GM12878 (cell line): ENCODE data around the gene SEC11C. TPM values are rescaled to one million over a fixed set of nuclear protein-coding genes. Genes with fewer than 3 reads are reported as not detected.

Experiments
- ATAC-seq: fragments of 200-7000 bp; cut with Tn5 transposase; 3 replicates; pipeline ENCODE4 v1.9.1; 2020; ENCODE audit warnings: mild to moderate bottlenecking, moderate library complexity
- BruUV-seq: library from RNA; stranded (reverse); fragments of 400-500 nt; replicated peaks from 2 replicates; lab custom pipeline; 2021; lab: Mats Ljungman, UMichigan
- CTCF ChIA-PET: fragments of 300-600 bp; sonication (Branson Sonifier 250); formaldehyde crosslinking; extraction: SDS; loops from one replicate; lab custom pipeline; 2021; ENCODE audit warnings: inconsistent platforms; lab: Yijun Ruan, JAX
- POLR2A ChIA-PET: fragments of 350-600 bp; formaldehyde crosslinking; extraction: SDS; loops from one replicate; lab custom pipeline; 2021; ENCODE audit warnings: inconsistent platforms; lab: Charles Lee
- RAD21 ChIA-PET: fragments of 300-600 bp; sonication (Branson Sonifier 250); formaldehyde crosslinking; loops from one replicate; lab custom pipeline; 2023; ENCODE audit warnings: antibody characterized with exemption; ENCODE audit not compliant: unreplicated experiment; lab: Charles Lee
- SMC1A ChIA-PET: fragments of 300-600 bp; sonication (Branson Sonifier 250); formaldehyde crosslinking; loops from one replicate; lab custom pipeline; 2023; ENCODE audit not compliant: unreplicated experiment, uncharacterized antibody; lab: Charles Lee
- DNase-seq: peaks from one replicate; pipeline ENCODE4 v3.0.0-alpha.2; 2011; ENCODE audit warnings: low read depth, low spot score
- FAIRE-seq: peaks from 3 replicates; lab custom pipeline; 2011; peaks lifted over from hg19 to GRCh38; lab: Jason Lieb, UNC
- H2AFZ ChIP-seq: 2 replicates; pipeline ENCODE4 v1.6.0; 2011; ENCODE audit warnings: low read depth, low read length, control low read depth; ENCODE audit not compliant: control insufficient read depth
- H3K27ac ChIP-seq: 2 replicates; pipeline ENCODE4 v1.5.1; 2011; ENCODE audit warnings: control low read depth; ENCODE audit not compliant: control insufficient read depth, insufficient read depth
- H3K27me3 ChIP-seq, 2 experiments: replicated peaks in 1 of 2; 2 replicates each; pipeline versions ENCODE4 v1.6.0 to v1.6.1; 2011; ENCODE audit warnings: low read length in 1 of 2; ENCODE audit not compliant: control insufficient read depth in 2 of 2, insufficient read depth in 2 of 2
- H3K36me3 ChIP-seq, 2 experiments: 2 replicates each; pipeline ENCODE4 v1.5.1; 2011; ENCODE audit warnings: low read length in 1 of 2; ENCODE audit not compliant: control insufficient read depth in 2 of 2, insufficient read depth in 2 of 2
- H3K4me1 ChIP-seq: 2 replicates; pipeline ENCODE4 v1.6.1; 2011; ENCODE audit warnings: mild to moderate bottlenecking, low read length, moderate library complexity, mixed read lengths; ENCODE audit not compliant: control insufficient read depth, insufficient read depth
- H3K4me2 ChIP-seq: 2 replicates; pipeline ENCODE4 v1.6.0; 2011; ENCODE audit warnings: control low read depth; ENCODE audit not compliant: control insufficient read depth, insufficient read depth
- H3K4me3 ChIP-seq: fragments of 200-600 bp; sonication (generic); 2 replicates; pipeline ENCODE4 v1.5.1; 2016
- H3K79me2 ChIP-seq: 2 replicates; pipeline ENCODE4 v1.6.0; 2011; ENCODE audit warnings: low read length; ENCODE audit not compliant: control insufficient read depth, insufficient read depth
- H3K9ac ChIP-seq: 2 replicates; pipeline ENCODE4 v1.8.0; 2011; ENCODE audit warnings: low read length, control low read depth, mixed read lengths; ENCODE audit not compliant: control insufficient read depth, insufficient read depth
- H3K9me3 ChIP-seq: replicated peaks from 3 replicates; pipeline ENCODE4 v1.5.1; 2011; ENCODE audit warnings: mild to moderate bottlenecking, low read length; ENCODE audit not compliant: control insufficient read depth, insufficient read depth
- H4K20me1 ChIP-seq: 2 replicates; pipeline ENCODE4 v1.6.0; 2011; ENCODE audit not compliant: control insufficient read depth, insufficient read depth
- ATF7 ChIP-seq: fragments of 450-650 bp; IDR thresholded peaks from 2 replicates; pipeline ENCODE4 v1.6.1; 2016; ENCODE audit warnings: low read depth, mild to moderate bottlenecking
- BCL11A ChIP-seq: IDR thresholded peaks from 2 replicates; pipeline ENCODE4 v1.6.1; 2011; ENCODE audit warnings: low read depth, low read length
- CREM ChIP-seq: IDR thresholded peaks from 2 replicates; pipeline ENCODE4 v1.6.1; 2014; ENCODE audit warnings: antibody characterized with exemption, low read depth
- EGR1 ChIP-seq, 2 experiments: IDR thresholded peaks; 1 replicate in 1 of 2; 2 replicates in 1 of 2; pipeline ENCODE4 v1.6.1; 2011 to 2012; ENCODE audit warnings: low read depth in 2 of 2, low read length in 2 of 2, borderline replicate concordance in 1 of 2, mild to moderate bottlenecking in 1 of 2, moderate library complexity in 1 of 2
- IRF3 ChIP-seq: fragments of 450-650 bp; IDR thresholded peaks from 2 replicates; pipeline ENCODE4 v1.6.1; 2014; ENCODE audit warnings: mild to moderate bottlenecking
- IRF4 ChIP-seq: IDR thresholded peaks from 2 replicates; pipeline ENCODE4 v1.6.1; 2011; ENCODE audit warnings: low read depth, low read length
- IRF5 ChIP-seq: fragments of 450-650 bp; IDR thresholded peaks from 2 replicates; pipeline ENCODE4 v1.6.1; 2017; ENCODE audit warnings: borderline replicate concordance
- MTA3 ChIP-seq: IDR thresholded peaks from 2 replicates; pipeline ENCODE4 v1.6.1; 2012; ENCODE audit warnings: low read length, inconsistent platforms, borderline replicate concordance
- NFIC ChIP-seq: IDR thresholded peaks from 2 replicates; pipeline ENCODE4 v1.6.1; 2012; ENCODE audit warnings: low read depth, mild to moderate bottlenecking, inconsistent platforms, low read length, moderate library complexity
- POLR2AphosphoS2 ChIP-seq: IDR thresholded peaks from 2 replicates; pipeline ENCODE4 v1.6.1; 2011; ENCODE audit warnings: low read depth, mild to moderate bottlenecking, low read length, improper control_type of control experiment, moderate library complexity
- SMARCA5 ChIP-seq: fragments of 450-650 bp; IDR thresholded peaks from 2 replicates; pipeline ENCODE4 v1.6.1; 2017; ENCODE audit warnings: mild to moderate bottlenecking
- SRF ChIP-seq, 2 experiments: IDR thresholded peaks; 2 replicates each; pipeline ENCODE4 v1.6.1; 2011; ENCODE audit warnings: low read depth in 2 of 2, low read length in 2 of 2, mild to moderate bottlenecking in 1 of 2, moderate library complexity in 1 of 2
- ZBTB4 ChIP-seq: fragments of 450-650 bp; formaldehyde crosslinking; IDR thresholded peaks from 2 replicates; pipeline ENCODE4 v1.4.0; 2022; ENCODE audit warnings: mild to moderate bottlenecking, moderate library complexity
- ZBTB40 ChIP-seq: fragments of 450-650 bp; IDR thresholded peaks from 2 replicates; pipeline ENCODE4 v1.6.1; 2016; ENCODE audit warnings: mild to moderate bottlenecking, moderate library complexity, borderline replicate concordance
- WGBS: methylation state at CpG from one replicate; pipeline ENCODE4 v1.1.6; 2016; ENCODE audit warnings: low lambda C conversion rate; ENCODE audit not compliant: insufficient replicate concordance, insufficient coverage; ENCODE audit errors: missing lambda C conversion rate; 5-methylcytosine and 5-hydroxymethylcytosine counted together
- in situ Hi-C: fragments of 300-500 bp; cut with MboI; formaldehyde crosslinking; loops from 9 replicates; pipeline ENCODE4 v1.14.3; 2018; ENCODE audit warnings: mixed read lengths
- intact Hi-C: fragments of 100-400 bp; cut with micrococcal nuclease; formaldehyde crosslinking; loops from one replicate; pipeline ENCODE4 v1.14.2; 2022; ENCODE audit not compliant: unreplicated experiment
- polyA plus RNA-seq, 11 experiments: library from polyadenylated mRNA; depleted of rRNA in 4 of 11; unstranded in 6 of 11; stranded (reverse) in 5 of 11; fragments of >200 nt; fragmentation: Nextera tagmentation in 4 of 11; fragmentation: Illumina TruSeq in 1 of 11; extraction: Ambion mirVana in 4 of 11; extraction: Trizol in 1 of 11; gene quantifications; 1 replicate in 1 of 11; 2 replicates in 10 of 11; pipeline versions ENCODE4 v1.2.1 to v1.2.3, GENCODE V29; 2011 to 2016; ENCODE audit warnings: inconsistent platforms in 2 of 11, missing spikeins in 2 of 11, low read depth in 1 of 11
- total RNA-seq, 4 experiments: library from RNA; depleted of rRNA in 3 of 4; stranded (reverse); fragments of >200 nt in 3 of 4; fragmentation: Illumina TruSeq in 1 of 4; extraction: Trizol in 1 of 4; gene quantifications; 2 replicates each; pipeline versions ENCODE4 v1.2.1 to v1.2.3, GENCODE V29; 2013 to 2021

SEC11C gene
- total and polyA plus RNA-seq, 10 of the 15 experiments (the other 5 are each of a cell fraction or from before 2014, with no cell fraction given): 124 to 649 (median 211) TPM

- Histone ChIP-seq H4K20me1 (no peaks in the 10 kb centered on the region), H3K27ac (peak overlapping the region; percentile 98), H3K4me1 (peaks cover 14% of the 10 kb centered on the region), H3K79me2 (peaks cover 86% of the 10 kb centered on the region), H3K27me3 (no peaks in the 10 kb centered on the region), H3K9me3 (no peaks in the 10 kb centered on the region), H2AFZ (peak overlapping the region; percentile 57; the same call in 1 of the 2 replicates), H3K36me3 (peaks cover 3 to 5% of the 10 kb centered on the region in 2 experiments; a peak in 3 of 4 replicates), H3K4me2 (peak overlapping the region; percentile 81), H3K4me3 (peak overlapping the region; percentile 56), H3K9ac (peak overlapping the region; percentile 97)
- CTCF ChIA-PET: interaction anchor here (0.6 to 4.8 kb wide), 3 partner anchors 58 to 212 kb away, joined by 3 to 22 read pairs (median 3); no protein-coding TSS in a partner anchor
- no peak for DNase-seq
- FAIRE-seq: no peak
- in situ Hi-C loops (no loop called here), intact Hi-C loops (loop anchor here (2.0 to 10.0 kb wide), 4 partner anchors 171 to 691 kb away; partner anchors contain the start of gene LMAN1)
- ATAC-seq: peak; percentile 4
- POLR2A ChIA-PET: interaction anchor here (0.7 to 0.8 kb wide), 3 partner anchors 14 to 838 kb away, joined by 3 to 4 read pairs (median 3); no protein-coding TSS in a partner anchor
- RAD21 ChIA-PET: interaction anchor here (1.2 kb wide), 1 partner anchor 88 kb away, joined by 4 read pairs; no protein-coding TSS in a partner anchor
- 0% methylated on average over 3 of the region's 3 CpGs for WGBS
- SMC1A ChIA-PET: interaction anchor here (1.1 to 1.5 kb wide), 6 partner anchors 9 to 614 kb away, joined by 3 to 7 read pairs (median 4); no protein-coding TSS in a partner anchor
- no TSS peak for BruUV-seq
- no peak for TF ChIP-seq IRF5
- no peak for TF ChIP-seq EGR1 (IDR thresholded peaks at IDR 0.05; ENCODE audit: borderline replicate concordance in 1 of 2, low read depth in 2 of 2, low read length in 2 of 2)
- no peak for TF ChIP-seq ZBTB40
- no peak for TF ChIP-seq ZBTB4 (CRISPR knock-in tag)
- peak; percentile 60 for TF ChIP-seq ATF7
- TF ChIP-seq IRF4: 0 out of 2 replicates have a peak, but pooled peaks have one; percentile 14
- TF ChIP-seq NFIC: peak; percentile 78
- no peak for TF ChIP-seq SRF (IDR thresholded peaks at IDR 0.05; ENCODE audit: low read depth in 2 of 2, low read length in 2 of 2)
- TF ChIP-seq MTA3: no peak
- peak; percentile 30; the same call in 1 of the 2 replicates for TF ChIP-seq CREM
- no peak for TF ChIP-seq IRF3
- no peak for TF ChIP-seq POLR2AphosphoS2
- no peak for TF ChIP-seq BCL11A
- TF ChIP-seq SMARCA5: peak; percentile 17
These were observed 3.8 kb downstream of the SEC11C start for GRCh38 chr18:59143441-59143840.
